ENCODE results near the gene RNASEL.

The RNASEL gene

DNA sequence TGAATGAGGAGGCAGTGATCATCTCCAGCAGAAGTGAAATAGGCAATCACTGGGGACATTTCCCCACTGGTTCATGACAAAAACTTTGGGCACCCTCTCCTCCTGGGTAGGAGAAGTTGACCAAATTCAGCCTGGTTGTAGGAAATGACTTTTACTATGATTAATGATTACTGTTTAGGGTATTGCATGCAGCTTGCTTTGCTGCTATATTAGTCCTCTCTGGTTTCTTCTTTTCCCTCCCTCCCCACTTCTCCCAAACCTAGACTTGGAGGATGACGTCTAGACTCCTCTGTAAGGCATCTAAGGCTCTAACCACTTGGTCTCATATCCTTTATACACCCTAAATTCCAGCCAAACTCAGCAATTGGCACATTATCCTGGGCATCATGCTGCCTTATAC lies 18.5 kb upstream of the RNASEL start:
- no peak overlapping the region for H3K4me3 ChIP-seq (replicated peaks; ENCODE audit: low read depth, low read length)
- TF ChIP-seq, protein P1, sequence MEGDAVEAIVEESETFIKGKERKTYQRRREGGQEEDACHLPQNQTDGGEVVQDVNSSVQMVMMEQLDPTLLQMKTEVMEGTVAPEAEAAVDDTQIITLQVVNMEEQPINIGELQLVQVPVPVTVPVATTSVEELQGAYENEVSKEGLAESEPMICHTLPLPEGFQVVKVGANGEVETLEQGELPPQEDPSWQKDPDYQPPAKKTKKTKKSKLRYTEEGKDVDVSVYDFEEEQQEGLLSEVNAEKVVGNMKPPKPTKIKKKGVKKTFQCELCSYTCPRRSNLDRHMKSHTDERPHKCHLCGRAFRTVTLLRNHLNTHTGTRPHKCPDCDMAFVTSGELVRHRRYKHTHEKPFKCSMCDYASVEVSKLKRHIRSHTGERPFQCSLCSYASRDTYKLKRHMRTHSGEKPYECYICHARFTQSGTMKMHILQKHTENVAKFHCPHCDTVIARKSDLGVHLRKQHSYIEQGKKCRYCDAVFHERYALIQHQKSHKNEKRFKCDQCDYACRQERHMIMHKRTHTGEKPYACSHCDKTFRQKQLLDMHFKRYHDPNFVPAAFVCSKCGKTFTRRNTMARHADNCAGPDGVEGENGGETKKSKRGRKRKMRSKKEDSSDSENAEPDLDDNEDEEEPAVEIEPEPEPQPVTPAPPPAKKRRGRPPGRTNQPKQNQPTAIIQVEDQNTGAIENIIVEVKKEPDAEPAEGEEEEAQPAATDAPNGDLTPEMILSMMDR (IDR thresholded peaks at IDR 0.05; ENCODE audit: low read length, missing control alignments) = no peak
- no peak for DNase-seq (ENCODE audit: low read depth)

DNA sequence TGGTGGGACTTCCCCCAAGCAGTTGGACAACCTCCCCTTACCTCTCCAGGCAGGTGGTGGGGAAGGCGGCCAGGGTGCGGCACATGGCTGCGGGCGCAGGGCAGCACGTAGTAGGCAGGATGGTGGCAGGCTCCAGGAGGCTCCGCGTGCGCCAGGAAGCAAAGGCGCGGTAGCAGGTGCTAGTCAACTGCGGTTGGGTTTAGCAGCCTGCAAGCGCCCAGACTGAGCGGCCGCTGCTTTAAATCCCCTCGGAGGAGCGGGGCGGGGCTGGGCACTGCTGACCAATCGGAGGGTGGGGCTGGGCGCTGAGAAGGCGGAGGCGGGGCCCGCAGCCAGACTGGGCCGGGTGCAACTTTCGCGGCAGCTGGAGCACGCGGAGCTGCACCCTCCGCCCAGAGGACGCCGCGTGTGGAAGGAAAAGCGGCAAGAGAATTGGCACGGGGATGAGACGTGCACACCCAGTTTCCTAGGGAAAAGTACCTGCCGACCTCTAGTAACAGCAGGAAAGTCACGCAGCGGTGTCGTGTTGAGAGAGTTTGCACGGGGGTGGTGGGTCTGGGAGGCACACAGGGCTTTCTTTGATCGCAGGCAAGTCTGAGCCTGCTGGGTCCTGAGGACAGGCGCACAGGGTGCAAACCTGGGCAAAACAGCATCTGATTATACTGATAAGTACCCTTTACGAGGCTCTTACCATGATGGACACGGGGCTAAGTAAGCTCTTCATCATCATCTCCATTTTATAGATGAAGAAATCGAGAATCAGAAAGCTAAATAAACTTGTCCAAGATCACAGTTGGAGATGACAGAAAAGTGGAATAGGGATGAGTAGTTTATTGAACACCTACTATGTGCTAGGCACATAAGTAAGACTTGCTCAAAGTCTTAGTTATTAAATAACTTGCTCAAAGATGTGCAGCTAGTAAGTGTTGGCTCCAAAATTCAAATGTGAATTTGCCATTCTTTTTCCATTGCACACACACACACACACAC lies 15.4 kb upstream of the RNASEL start, which contains the start of gene RGS16:
RGS16 (minus strand) TSS at position 215 of the 990 bp plus-strand sequence; CDS start at position 85, 130 bp downstream.
- peak; percentile 78 for DNase-seq (ENCODE audit: low read depth)
- peak within 1 kb of the TSS; percentile 46 for H3K4me3 ChIP-seq (replicated peaks; ENCODE audit: low read depth, low read length)
- TF ChIP-seq, protein P1 (IDR thresholded peaks at IDR 0.05; ENCODE audit: low read length, missing control alignments) = no peak

DNA sequence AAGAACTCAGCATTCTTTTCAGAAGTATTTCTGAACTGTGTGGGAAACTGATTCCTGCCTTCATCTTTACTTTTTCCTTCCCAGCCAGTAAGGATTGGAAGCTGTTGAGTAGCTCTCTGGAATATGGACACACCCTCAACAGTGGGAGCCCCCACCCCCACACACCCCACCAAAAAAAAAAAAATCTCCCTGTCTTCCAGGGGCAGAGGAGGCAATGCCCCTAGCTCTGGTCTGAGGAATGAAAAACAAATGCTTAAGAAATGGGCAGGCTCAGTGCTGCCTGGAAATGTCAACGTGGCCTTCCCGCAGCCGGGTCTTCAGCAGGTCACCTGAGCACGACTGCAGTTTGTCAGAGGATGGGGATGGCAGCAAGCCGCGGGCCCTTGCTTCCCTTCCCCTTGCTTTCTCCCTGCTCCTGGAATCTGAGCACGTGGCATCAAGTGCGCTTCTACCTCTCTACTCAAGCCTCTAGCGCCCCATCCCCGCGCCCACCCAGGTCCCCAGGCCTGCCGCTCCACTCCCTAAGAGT lies 14.7 kb upstream of the RNASEL start:
- TF ChIP-seq, protein P1 (IDR thresholded peaks at IDR 0.05; ENCODE audit: low read length, missing control alignments) = no peak
- H3K4me3 ChIP-seq (replicated peaks; ENCODE audit: low read depth, low read length) = peak overlapping the region; percentile 46
- no peak for DNase-seq (ENCODE audit: low read depth)

DNA sequence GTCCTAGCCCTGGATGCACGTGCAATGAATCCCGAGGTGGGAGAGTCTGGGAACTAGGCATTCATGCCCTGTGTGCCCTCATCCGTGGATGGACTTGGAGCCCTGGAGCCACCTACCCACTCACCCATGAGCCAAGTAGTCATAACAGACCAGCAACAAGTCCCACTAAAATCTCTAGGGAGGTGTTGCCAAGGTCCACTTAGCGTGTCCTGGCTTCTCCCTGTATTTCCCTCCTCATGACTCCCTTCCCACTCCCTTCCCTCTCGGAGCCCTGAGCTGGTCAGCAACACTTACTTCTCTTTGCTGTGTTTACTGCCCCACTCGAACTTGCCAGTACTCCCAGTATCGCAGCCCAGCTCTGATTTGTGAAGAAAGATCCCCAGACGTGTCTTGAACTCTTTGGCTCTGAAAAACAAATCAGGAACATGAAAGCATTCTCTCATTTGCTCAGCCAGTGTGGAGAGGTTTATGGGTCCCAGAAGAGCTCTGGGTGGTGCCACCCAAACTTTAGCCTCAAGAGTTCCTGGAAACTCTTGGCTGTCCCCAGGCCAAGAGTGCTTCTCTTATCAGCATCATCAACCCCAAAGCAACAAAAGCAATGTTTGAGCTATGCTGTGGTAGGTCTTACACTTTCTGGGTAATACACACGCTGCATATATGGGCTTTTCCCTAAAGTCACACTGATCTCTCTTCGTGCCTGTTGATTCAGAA lies 14.0 kb upstream of the RNASEL start:
- DNase-seq (ENCODE audit: low read depth) = no peak
- TF ChIP-seq, protein P1 (IDR thresholded peaks at IDR 0.05; ENCODE audit: low read length, missing control alignments) = no peak
- H3K4me3 ChIP-seq (replicated peaks; ENCODE audit: low read depth, low read length) = peak overlapping the region; percentile 46

DNA sequence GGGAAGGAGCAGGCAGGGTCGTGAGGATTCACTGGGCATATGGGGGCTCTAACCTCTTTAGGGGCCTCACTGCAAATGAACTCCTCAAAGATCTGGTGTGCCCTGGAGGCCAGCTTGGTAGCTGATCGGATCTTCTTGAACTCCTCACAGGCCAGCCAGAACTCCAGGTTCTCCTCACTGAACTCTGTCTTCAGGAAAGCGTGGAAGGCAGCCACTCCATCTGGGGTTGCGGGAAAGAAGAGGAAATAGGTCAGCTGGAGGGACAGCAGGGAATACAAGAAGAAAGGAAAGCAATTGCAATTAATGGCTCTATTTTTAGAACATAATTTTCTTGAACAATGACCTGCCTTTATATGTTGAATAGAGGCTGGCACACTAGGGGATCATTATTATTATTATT lies 12.9 kb upstream of the RNASEL start:
- TF ChIP-seq, protein P1 (IDR thresholded peaks at IDR 0.05; ENCODE audit: low read length, missing control alignments) = no peak
- no peak for DNase-seq (ENCODE audit: low read depth)

DNA sequence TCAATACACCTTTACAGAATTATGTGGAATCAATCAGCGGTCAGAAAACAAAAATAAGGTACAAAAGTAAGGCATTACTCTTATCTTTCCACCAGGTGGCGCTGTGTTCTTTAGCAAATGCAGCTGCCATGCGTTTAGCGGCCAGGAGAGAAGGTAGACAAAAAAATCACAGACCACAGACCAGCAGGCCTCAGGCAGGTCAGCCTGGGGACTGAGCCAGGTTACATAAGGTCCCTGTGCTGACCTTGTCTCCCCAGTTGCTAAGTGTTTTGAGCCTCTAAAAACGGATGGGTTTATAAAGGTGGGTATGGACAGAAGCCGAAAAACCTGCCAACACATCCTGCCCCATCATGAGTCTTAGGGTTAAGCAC lies 12.3 kb upstream of the RNASEL start:
- no peak overlapping the region for H3K4me3 ChIP-seq (replicated peaks; ENCODE audit: low read depth, low read length)
- TF ChIP-seq, protein P1 (IDR thresholded peaks at IDR 0.05; ENCODE audit: low read length, missing control alignments) = peak; percentile 69
- DNase-seq (ENCODE audit: low read depth) = peak; percentile 87

More for the DNA sequence above, 12.9 kb upstream of the RNASEL start:
- H3K4me3 ChIP-seq (replicated peaks; ENCODE audit: low read depth, low read length) = no peak overlapping the region
